Anterior cingulate cortex (tissue), 58 donors: ENCODE results near the gene C2orf72.
"Not testable (repeated sequence)": the region's sequence is repeated elsewhere in the genome, so short reads cannot be mapped to it uniquely, and the experiment has no call there.

Experiments
- DNase-seq, 58 donors: peaks; one replicate each; lab custom pipeline; 2025; lab: John Stamatoyannopoulos, UW

The C2orf72 gene

GRCh38 chr2:231012463-231012862 is 24.9 kb upstream of the C2orf72 start:
- DNase-seq, result no peak

GRCh38 chr2:231013820-231014219 is 23.5 kb upstream of the C2orf72 start:
- DNase-seq, result no peak

- DNase-seq, result peak in 48 of 58 donors; percentile 13 to 90 (median 62)
Measured at GRCh38 chr2:231015478-231015877, 21.8 kb upstream of the C2orf72 start.

- peak in 13 of 58 donors; percentile 30 to 83 (median 59) for DNase-seq
Measured at GRCh38 chr2:231015926-231016325, 21.4 kb upstream of the C2orf72 start.

GRCh38 chr2:231016566-231017230 is 20.6 kb upstream of the C2orf72 start:
- DNase-seq, result no peak

GRCh38 chr2:231017231-231017598 is 20.1 kb upstream of the C2orf72 start:
- DNase-seq, result peak in 51 of 58 donors; percentile 9 to 96 (median 71)

GRCh38 chr2:231018184-231018583 is 19.1 kb upstream of the C2orf72 start:
- DNase-seq, result no peak

GRCh38 chr2:231025059-231025458 is 12.3 kb upstream of the C2orf72 start:
- not testable (repeated sequence) for DNase-seq

GRCh38 chr2:231028889-231029288 is 8.4 kb upstream of the C2orf72 start:
- no peak for DNase-seq

- DNase-seq, result peak in 1 of 58 donors; percentile 32
Measured at GRCh38 chr2:231029563-231029962, 7.8 kb upstream of the C2orf72 start.

- DNase-seq, result no peak
Measured at GRCh38 chr2:231030725-231031124, 6.6 kb upstream of the C2orf72 start.

GRCh38 chr2:231032575-231033140 is 4.7 kb upstream of the C2orf72 start:
- DNase-seq, result no peak

GRCh38 chr2:231033147-231034132 is 3.9 kb upstream of the C2orf72 start:
- no peak for DNase-seq

- no peak for DNase-seq
Measured at GRCh38 chr2:231034291-231034882, 2.9 kb upstream of the C2orf72 start.

GRCh38 chr2:231036131-231036530 is 1.2 kb upstream of the C2orf72 start:
- no peak for DNase-seq

GRCh38 chr2:231036578-231037106 is 681 bp upstream of the C2orf72 start:
- no peak for DNase-seq

- DNase-seq, result peak in 37 of 58 donors; percentile 30 to 67 (median 50)
Measured at GRCh38 chr2:231037731-231038482, 584 bp downstream of the C2orf72 start.

- DNase-seq, result peak in 8 of 58 donors; percentile 23 to 51 (median 40)
Measured at GRCh38 chr2:231038483-231039293, 1.4 kb downstream of the C2orf72 start.

GRCh38 chr2:231039294-231039664 is 2.0 kb downstream of the C2orf72 start:
- DNase-seq, result no peak
